SU-DHL-6 (cell line): ENCODE results near the gene PMFBP1.

ENCODE experiments used
- H2AFZ ChIP-seq: fragments of 200-600 bp; sonication (generic); 2 replicates; pipeline ENCODE4 v1.6.1; 2014; ENCODE audit warnings: low read depth, mild to moderate bottlenecking, moderate library complexity, mixed read lengths, antibody characterized with exemption, low read length; ENCODE audit not compliant: severe bottlenecking
- H3F3A ChIP-seq: fragments of 200-600 bp; shearing (Covaris generic); 2 replicates; pipeline ENCODE4 v1.6.0; 2016; ENCODE audit warnings: antibody characterized with exemption, mild to moderate bottlenecking; ENCODE audit not compliant: insufficient read depth
- H3K27ac ChIP-seq: fragments of 200-600 bp; sonication (generic); 2 replicates; pipeline ENCODE4 v1.5.1; 2016; ENCODE audit warnings: low read depth, mild to moderate bottlenecking, low read length, moderate library complexity, mixed read lengths
- H3K27me3 ChIP-seq: fragments of 200-600 bp; sonication (generic), shearing (Covaris generic); 2 replicates; pipeline ENCODE4 v1.6.0; 2014; ENCODE audit warnings: mild to moderate bottlenecking, low read length
- H3K36me3 ChIP-seq: fragments of 200-600 bp; sonication (generic); 2 replicates; pipeline ENCODE4 v1.6.1; 2014; ENCODE audit warnings: mild to moderate bottlenecking, low read length, mixed read lengths
- H3K4me2 ChIP-seq: fragments of 300-600, 200-600 bp; shearing (Covaris generic), sonication (generic); 2 replicates; pipeline ENCODE4 v1.6.0; 2014; ENCODE audit warnings: low read length, low read depth, mild to moderate bottlenecking; ENCODE audit not compliant: poor library complexity, severe bottlenecking
- H3K4me3 ChIP-seq: fragments of 200-600 bp; sonication (generic); 2 replicates; pipeline ENCODE4 v1.5.1; 2014; ENCODE audit warnings: antibody characterized with exemption, low read length, mild to moderate bottlenecking, mixed read lengths; ENCODE audit not compliant: insufficient read depth, poor library complexity, severe bottlenecking
- H3K79me2 ChIP-seq: fragments of 200-600 bp; sonication (generic); 2 replicates; pipeline ENCODE4 v1.6.1; 2014; ENCODE audit warnings: mild to moderate bottlenecking, low read length, moderate library complexity; ENCODE audit not compliant: insufficient read depth
- H3K9ac ChIP-seq: fragments of 200-600 bp; sonication (generic); 2 replicates; pipeline ENCODE4 v1.7.0; 2014; ENCODE audit warnings: mild to moderate bottlenecking, low read length
- H3K9me2 ChIP-seq: fragments of 200-600 bp; sonication (generic); replicated peaks from 2 replicates; pipeline ENCODE4 v1.6.1; 2014; ENCODE audit warnings: low read length; ENCODE audit not compliant: insufficient read depth
- H3K9me3 ChIP-seq: fragments of 200-600 bp; sonication (generic); 2 replicates; pipeline ENCODE4 v1.6.1; 2014; ENCODE audit warnings: low read length, mixed read lengths; ENCODE audit not compliant: insufficient read depth
- H4K20me1 ChIP-seq: fragments of 200-600 bp; sonication (generic); 2 replicates; pipeline ENCODE4 v1.6.1; 2014; ENCODE audit warnings: low read depth, mild to moderate bottlenecking, antibody characterized with exemption, low read length, moderate library complexity, mixed read lengths
- CTCF ChIP-seq: fragments of 200-600 bp; sonication (generic); IDR thresholded peaks from one replicate; pipeline ENCODE4 v1.5.1; 2017; ENCODE audit warnings: antibody characterized with exemption, mild to moderate bottlenecking, low read length, moderate library complexity; ENCODE audit not compliant: insufficient read depth, poor library complexity, severe bottlenecking
- EZH2phosphoT487 ChIP-seq: fragments of 200-600 bp; sonication (generic), shearing (Covaris generic); conservative IDR thresholded peaks from 2 replicates; pipeline ENCODE4 v1.6.1; 2018; ENCODE audit warnings: mild to moderate bottlenecking, antibody characterized with exemption, low read length, moderate library complexity, mixed read lengths

PMFBP1 gene

GRCh38 chr16:72197545-72197944 lies 25.6 kb upstream of the PMFBP1 start:
- Histone ChIP-seq H3F3A (no peaks in the 10 kb centered on the region), H2AFZ (no peak overlapping the region), H4K20me1 (no peaks in the 10 kb centered on the region), H3K27ac (no peak overlapping the region), H3K36me3 (no peaks in the 10 kb centered on the region), H3K9me2 (no peaks in the 10 kb centered on the region), H3K27me3 (no peaks in the 10 kb centered on the region), H3K9me3 (no peaks in the 10 kb centered on the region), H3K9ac (no peak overlapping the region), H3K79me2 (no peaks in the 10 kb centered on the region), H3K4me2 (no peak overlapping the region), H3K4me3 (no peak overlapping the region)
- no peak for TF ChIP-seq EZH2phosphoT487
- TF ChIP-seq CTCF, result no peak

GRCh38 chr16:72195609-72196008 lies 23.7 kb upstream of the PMFBP1 start:
- Histone ChIP-seq H3K4me2 (no peak overlapping the region), H3K27me3 (no peaks in the 10 kb centered on the region), H2AFZ (no peak overlapping the region), H3K36me3 (no peaks in the 10 kb centered on the region), H3F3A (no peaks in the 10 kb centered on the region), H3K79me2 (no peaks in the 10 kb centered on the region), H3K4me3 (no peak overlapping the region), H3K9me2 (no peaks in the 10 kb centered on the region), H4K20me1 (no peaks in the 10 kb centered on the region), H3K9ac (no peak overlapping the region), H3K27ac (no peak overlapping the region), H3K9me3 (no peaks in the 10 kb centered on the region)
- TF ChIP-seq EZH2phosphoT487, result no peak
- TF ChIP-seq CTCF, result no peak

GRCh38 chr16:72191551-72191950 lies 19.6 kb upstream of the PMFBP1 start:
- H3K79me2 ChIP-seq, result no peaks in the 10 kb centered on the region
- no peaks in the 10 kb centered on the region for H3K9me2 ChIP-seq
- no peaks in the 10 kb centered on the region for H3K27me3 ChIP-seq
- H2AFZ ChIP-seq, result no peak overlapping the region
- no peaks in the 10 kb centered on the region for H3K36me3 ChIP-seq
- TF ChIP-seq EZH2phosphoT487, result no peak
- TF ChIP-seq CTCF, result no peak
- no peak overlapping the region for H3K4me2 ChIP-seq
- no peaks in the 10 kb centered on the region for H3K9me3 ChIP-seq
- H3K4me3 ChIP-seq, result no peak overlapping the region
- no peak overlapping the region for H3K9ac ChIP-seq
- H3K27ac ChIP-seq, result no peak overlapping the region
- H4K20me1 ChIP-seq, result no peaks in the 10 kb centered on the region
- no peaks in the 10 kb centered on the region for H3F3A ChIP-seq
